Natural killer cell (primary cell): ENCODE results near the gene PUM2. TPM values are rescaled to one million over a fixed set of nuclear protein-coding genes. Genes with fewer than 3 reads are reported as not detected.
A peak's percentile ranks its signal among the peaks of the same experiment; 100 is the strongest.
"Not testable (repeated sequence)": the region's sequence is repeated elsewhere in the genome, so short reads cannot be mapped to it uniquely, and the experiment has no call there.

Source experiments
- ATAC-seq, 3 donors: fragments of 150-1000 bp in 2 of 3; fragments of 200-7000 bp in 1 of 3; cut with Tn5 transposase; 1 replicate in 1 of 3; 2 replicates in 2 of 3; pipeline ENCODE4 v1.10.0; 2021; ENCODE audit warnings: mild to moderate bottlenecking in 2 of 3, moderate library complexity in 2 of 3
- DNase-seq, 2 donors: peaks; one replicate each; pipeline versions ENCODE4 v3.0.0 to v3.0.0-alpha.2; 2013 to 2021; ENCODE audit warnings: mixed read lengths in 1 of 2
- H3K27ac ChIP-seq: one replicate; pipeline ENCODE4 v1.5.1; 2013; ENCODE audit warnings: mild to moderate bottlenecking, low read length
- H3K27me3 ChIP-seq: one replicate; pipeline ENCODE4 v1.6.1; 2013; ENCODE audit warnings: low read length; ENCODE audit not compliant: control insufficient read depth, insufficient read depth
- H3K36me3 ChIP-seq: one replicate; pipeline ENCODE4 v1.6.1; 2013; ENCODE audit warnings: low read length; ENCODE audit not compliant: control insufficient read depth, insufficient read depth
- H3K4me1 ChIP-seq: one replicate; pipeline ENCODE4 v1.6.1; 2013; ENCODE audit warnings: low read length; ENCODE audit not compliant: control insufficient read depth, insufficient read depth
- H3K4me3 ChIP-seq: one replicate; pipeline ENCODE4 v1.5.1; 2013; ENCODE audit warnings: low read length
- H3K9me3 ChIP-seq: one replicate; pipeline ENCODE4 v1.6.1; 2013; ENCODE audit warnings: low read length; ENCODE audit not compliant: control insufficient read depth, insufficient read depth
- H3K27ac Mint-ChIP-seq, 2 donors: one replicate each; pipeline ENCODE4 v1.8.0; 2022; ENCODE audit warnings: mild to moderate bottlenecking in 2 of 2, mixed read lengths in 2 of 2, moderate library complexity in 1 of 2
- H3K27me3 Mint-ChIP-seq, 2 donors: one replicate each; pipeline ENCODE4 v1.8.0; 2022; ENCODE audit warnings: low read depth in 2 of 2, mixed read lengths in 2 of 2
- H3K36me3 Mint-ChIP-seq: one replicate; pipeline ENCODE4 v1.8.0; 2022; ENCODE audit warnings: mixed read lengths
- H3K4me1 Mint-ChIP-seq, 2 donors: one replicate each; pipeline ENCODE4 v1.8.0; 2022; ENCODE audit warnings: mixed read lengths in 2 of 2
- H3K4me3 Mint-ChIP-seq: one replicate; pipeline ENCODE4 v1.8.0; 2022; ENCODE audit warnings: mild to moderate bottlenecking, moderate library complexity, mixed read lengths
- H3K9me3 Mint-ChIP-seq, 2 donors: one replicate each; pipeline ENCODE4 v1.8.0; 2022; ENCODE audit warnings: mixed read lengths in 2 of 2
- CTCF ChIP-seq: fragments of 200-600 bp; IDR thresholded peaks from one replicate; pipeline ENCODE4 v1.8.0; 2022; ENCODE audit warnings: antibody characterized with exemption
- WGBS: methylation state at CpG from one replicate; pipeline ENCODE4 v1.1.7; 2013; ENCODE audit warnings: missing lambda C conversion rate; ENCODE audit not compliant: insufficient coverage; 5-methylcytosine and 5-hydroxymethylcytosine counted together
- intact Hi-C: fragments of 100-400 bp; cut with micrococcal nuclease; formaldehyde crosslinking; loops from one replicate; pipeline ENCODE4 v1.14.2; 2022
- total RNA-seq, 4 donors: library from RNA; stranded (reverse); fragments of 120-200 nt in 1 of 4; gene quantifications; one replicate each; pipeline versions ENCODE4 v1.2.3 to v1.2.4, GENCODE V29; 2013 to 2022

Gene PUM2
- total RNA-seq, 3 donors from 2014 or later (not counting 1 experiment from before 2014, with no cell fraction given), result 115 to 157 (median 130) TPM

GRCh38 chr2:20241973-20242726 lies 108.5 kb downstream of the PUM2 start:
- Mint-ChIP-seq H3K4me3 (peak overlapping the region; percentile 59), H3K27me3 (peaks cover 3 to 10% of the 10 kb centered on the region in 2 donors), H3K36me3 (no peaks in the 10 kb centered on the region), H3K27ac (peak overlapping the region in 1 of 2 donors; percentile 64), H3K9me3 (no peaks in the 10 kb centered on the region), H3K4me1 (peaks cover 10 to 15% of the 10 kb centered on the region in 2 donors)
- DNase-seq (peak; percentile 29 to 37), ATAC-seq (peak; percentile 43 to 71 (median 57))
- Histone ChIP-seq H3K4me3 (peak overlapping the region; percentile 13), H3K9me3 (no peaks in the 10 kb centered on the region), H3K4me1 (peaks cover 7% of the 10 kb centered on the region), H3K27me3 (peaks cover 2% of the 10 kb centered on the region), H3K27ac (no peak overlapping the region), H3K36me3 (peaks cover 2% of the 10 kb centered on the region)
- TF ChIP-seq CTCF, result peak; percentile 48
- intact Hi-C loops, result no loop called here
- 42% methylated on average over 38 of the region's 43 CpGs for WGBS

- H3K36me3 Mint-ChIP-seq, H3K4me1 ChIP-seq, ATAC-seq, H3K36me3 ChIP-seq, H3K9me3 ChIP-seq, H3K27me3 ChIP-seq, DNase-seq, H3K9me3 Mint-ChIP-seq, H3K4me3 ChIP-seq, H3K27ac Mint-ChIP-seq, intact Hi-C loops, H3K4me3 Mint-ChIP-seq, H3K27ac ChIP-seq: not testable (repeated sequence)
- WGBS, result 91% methylated on average over 6 of the region's 6 CpGs
- H3K27me3 Mint-ChIP-seq, result peaks cover 14 to 19% of the 10 kb centered on the region in 2 donors
- H3K4me1 Mint-ChIP-seq, result peaks cover 10 to 15% of the 10 kb centered on the region in 2 donors
Measured at GRCh38 chr2:20240291-20240690, 110.4 kb downstream of the PUM2 start.

- no peak overlapping the region for H3K4me3 Mint-ChIP-seq
- 86% methylated on average over 5 of the region's 5 CpGs for WGBS
- no peaks in the 10 kb centered on the region for H3K36me3 Mint-ChIP-seq
- peaks cover 3% of the 10 kb centered on the region in 2 donors for H3K4me1 Mint-ChIP-seq
- no peak overlapping the region for H3K27ac Mint-ChIP-seq
- peaks cover 5% of the 10 kb centered on the region for H3K27me3 ChIP-seq
- no peak for TF ChIP-seq CTCF
- H3K9me3 ChIP-seq, result no peaks in the 10 kb centered on the region
- peaks cover under 1% of the 10 kb centered on the region for H3K4me1 ChIP-seq
- no peak overlapping the region for H3K27ac ChIP-seq
- no peak for DNase-seq
- H3K9me3 Mint-ChIP-seq, result no peaks in the 10 kb centered on the region
- H3K27me3 Mint-ChIP-seq, result peaks cover 16 to 19% of the 10 kb centered on the region in 2 donors
- intact Hi-C loops, result no loop called here
- H3K4me3 ChIP-seq, result no peak overlapping the region
- H3K36me3 ChIP-seq, result no peaks in the 10 kb centered on the region
- ATAC-seq, result no peak
Measured at GRCh38 chr2:20236496-20236895, 114.1 kb downstream of the PUM2 start.

GRCh38 chr2:20235655-20236305 lies 114.9 kb downstream of the PUM2 start:
- no peak for ATAC-seq
- H3K4me3 Mint-ChIP-seq, result no peak overlapping the region

DNA sequence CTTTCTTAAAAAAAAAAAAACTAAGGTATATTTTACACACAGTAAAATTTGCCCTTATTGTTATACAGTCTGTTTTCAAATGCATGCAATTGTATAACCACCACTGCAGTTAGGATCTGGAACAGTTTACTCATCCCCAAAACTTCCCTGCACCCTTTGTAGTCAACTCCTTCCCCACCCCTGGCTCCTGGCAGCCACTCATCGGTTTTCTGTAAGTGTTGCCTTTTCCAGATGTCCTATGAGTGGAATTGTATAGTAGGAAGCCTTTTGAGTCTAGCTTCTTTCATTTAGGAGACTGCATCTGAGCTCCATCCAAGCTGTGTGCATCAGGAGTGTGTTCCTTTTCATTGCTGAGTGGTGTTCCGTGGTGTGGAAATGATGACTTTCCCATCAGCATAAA lies 116.0 kb downstream of the PUM2 start:
- H3K27me3 Mint-ChIP-seq, result peaks cover 19 to 23% of the 10 kb centered on the region in 2 donors
- H3K4me3 Mint-ChIP-seq, DNase-seq, H3K4me1 Mint-ChIP-seq, ATAC-seq, H3K27ac Mint-ChIP-seq, H3K36me3 ChIP-seq, H3K27ac ChIP-seq, intact Hi-C loops, H3K27me3 ChIP-seq, H3K9me3 ChIP-seq, H3K4me1 ChIP-seq, H3K36me3 Mint-ChIP-seq, H3K9me3 Mint-ChIP-seq, H3K4me3 ChIP-seq: not testable (repeated sequence)
- WGBS, result 100% methylated on average over 1 of the region's 2 CpGs

More at GRCh38 chr2:20235655-20236305, 114.9 kb downstream of the PUM2 start:
- no peak for DNase-seq
- Histone ChIP-seq H3K36me3 (no peaks in the 10 kb centered on the region), H3K27me3 (peaks cover 5% of the 10 kb centered on the region), H3K9me3 (no peaks in the 10 kb centered on the region), H3K4me3 (no peak overlapping the region), H3K27ac (no peak overlapping the region), H3K4me1 (no peaks in the 10 kb centered on the region)
- WGBS, result 90% methylated on average over 10 of the region's 10 CpGs
- no peaks in the 10 kb centered on the region for H3K36me3 Mint-ChIP-seq
- no peaks in the 10 kb centered on the region for H3K4me1 Mint-ChIP-seq
- peaks cover 19 to 20% of the 10 kb centered on the region in 2 donors for H3K27me3 Mint-ChIP-seq
- H3K27ac Mint-ChIP-seq, result no peak overlapping the region
- no peak for TF ChIP-seq CTCF
- intact Hi-C loops, result no loop called here
- no peaks in the 10 kb centered on the region for H3K9me3 Mint-ChIP-seq
